ENCODE data around the gene IL1R2. TPM values are rescaled to one million over a fixed set of nuclear protein-coding genes. Genes with fewer than 3 reads are reported as not detected.
A peak's percentile ranks its signal among the peaks of the same experiment; 100 is the strongest.

The IL1R2 gene
- total and polyA plus RNA-seq, 2 of the 13 experiments (the other 11 are each of a cell fraction or from before 2014, with no cell fraction given) = 3.6 to 7.3 TPM

GRCh38 chr2:101976891-101977290 is 14.9 kb upstream of the IL1R2 start (continued):
- TF ChIP-seq HIC2 (CRISPR knock-in tag; IDR thresholded peaks at IDR 0.05; ENCODE audit: low read depth) (no peak), ZNF18 (CRISPR knock-in tag; IDR thresholded peaks at IDR 0.05; ENCODE audit: insufficient replicate concordance) (no peak), HDAC1 (CRISPR knock-in tag; IDR thresholded peaks at IDR 0.05) (no peak), ZNF546 (CRISPR knock-in tag; conservative IDR thresholded peaks at IDR 0.05) (no peak), SCMH1 (CRISPR knock-in tag; IDR thresholded peaks at IDR 0.05; ENCODE audit: borderline replicate concordance) (no peak), HDAC2 (CRISPR knock-in tag; IDR thresholded peaks at IDR 0.05) (no peak), ZNF317 (CRISPR knock-in tag; IDR thresholded peaks at IDR 0.05) (no peak), ZNF382 (CRISPR knock-in tag; IDR thresholded peaks at IDR 0.05; ENCODE audit: borderline replicate concordance) (no peak), ERF (CRISPR knock-in tag; IDR thresholded peaks at IDR 0.05) (no peak), BHLHE40 (IDR thresholded peaks at IDR 0.05; ENCODE audit: low read length) (no peak), ZNF30 (CRISPR knock-in tag; IDR thresholded peaks at IDR 0.05) (no peak)

- intact Hi-C loops (cut with micrococcal nuclease; ENCODE audit: unreplicated experiment) (loop anchor here (10.0 kb wide), 1 partner anchor 46 kb away; no protein-coding TSS in a partner anchor), in situ Hi-C loops (cut with HindIII; ENCODE audit: extremely low pct_ligation_motif_present, low pct_unique_long_range_greater_than_20kb) (loop anchor here (5.0 kb wide), 1 partner anchor 83 kb away; no protein-coding TSS in a partner anchor)
- no TSS peak for BruUV-seq (replicated peaks)
- DNase-seq (ENCODE audit: low spot score) (no peak), FAIRE-seq (no peak), ATAC-seq (no peak)
- 0 out of 2 replicates have a peak, but pooled peaks have one; percentile 17 for TF ChIP-seq NRL (CRISPR knock-in tag; IDR thresholded peaks at IDR 0.05; ENCODE audit: borderline replicate concordance)
- TF ChIP-seq ETV5 (CRISPR knock-in tag; IDR thresholded peaks at IDR 0.05; ENCODE audit: borderline replicate concordance) = no peak
- H3K27ac ChIP-seq (ENCODE audit: extremely low read length, insufficient read depth, low read length) = no peak overlapping the region
- no peaks in the 10 kb centered on the region for H3K36me3 ChIP-seq (replicated peaks in 1 of 2; ENCODE audit: control insufficient read depth in 1 of 2, insufficient read depth in 2 of 2, low read length in 2 of 2)
- no peak overlapping the region for H3K4me2 ChIP-seq (ENCODE audit: low read depth, low read length)
- WGBS (ENCODE audit: low lambda C conversion rate) = 66% methylated on average over 4 of the region's 7 CpGs
- ChIA-PET CTCF (ENCODE audit: low intra/inter-chr PET ratio, low total read pairs) (no interaction called here), POLR2A (no interaction called here)
- no peaks in the 10 kb centered on the region for H4K20me1 ChIP-seq (ENCODE audit: insufficient read depth, low read length)
- no peak overlapping the region for H3K9ac ChIP-seq (ENCODE audit: insufficient read depth, low read depth, low read length)
- no peak overlapping the region for H3K4me3 ChIP-seq (replicated peaks in 1 of 3; ENCODE audit: insufficient read depth in 1 of 3, low read depth in 2 of 3, low read length in 3 of 3)
- no peak overlapping the region for H2AFZ ChIP-seq (ENCODE audit: low read length)
- peaks cover 3 to 21% of the 10 kb centered on the region in 2 experiments; a peak in 3 of 5 replicates for H3K27me3 ChIP-seq (ENCODE audit: control insufficient read depth in 1 of 2, insufficient read depth in 2 of 2, low read length in 2 of 2)
- H3K4me1 ChIP-seq (ENCODE audit: insufficient read depth, low read length) = peaks cover 15% of the 10 kb centered on the region
- H3K79me2 ChIP-seq (ENCODE audit: insufficient read depth, low read length) = no peaks in the 10 kb centered on the region
- H3K9me3 ChIP-seq (ENCODE audit: low read length) = no peaks in the 10 kb centered on the region
Observed at GRCh38 chr2:101980368-101980767, 11.4 kb upstream of the IL1R2 start.
